GM23248 (cell line): ENCODE results near the gene PCDHB12. TPM values are rescaled to one million over a fixed set of nuclear protein-coding genes. Genes with fewer than 3 reads are reported as not detected.

Experiments
- DNase-seq: peaks from one replicate; pipeline ENCODE4 v3.0.0-alpha.2; 2015
- H2AFZ ChIP-seq: fragments of 200-600 bp; sonication (generic); 2 replicates; pipeline ENCODE4 v1.6.1; 2016; ENCODE audit warnings: antibody characterized with exemption
- H3F3A ChIP-seq: fragments of 200-600 bp; sonication (generic); 2 replicates; pipeline ENCODE4 v1.6.1; 2016; ENCODE audit warnings: mild to moderate bottlenecking, antibody characterized with exemption, mixed run types; ENCODE audit not compliant: insufficient read depth
- H3K27ac ChIP-seq: fragments of 200-600 bp; sonication (generic); 2 replicates; pipeline ENCODE4 v1.5.1; 2016; ENCODE audit warnings: mild to moderate bottlenecking
- H3K27me3 ChIP-seq: fragments of 200-600 bp; sonication (generic); replicated peaks from 2 replicates; pipeline ENCODE4 v1.6.1; 2016; ENCODE audit warnings: mild to moderate bottlenecking; ENCODE audit not compliant: insufficient read depth
- H3K36me3 ChIP-seq: fragments of 200-600 bp; sonication (generic); 2 replicates; pipeline ENCODE4 v1.6.1; 2016; ENCODE audit warnings: low read depth, mild to moderate bottlenecking
- H3K4me1 ChIP-seq: fragments of 200-600 bp; sonication (generic); 2 replicates; pipeline ENCODE4 v1.6.1; 2016; ENCODE audit warnings: mild to moderate bottlenecking; ENCODE audit not compliant: insufficient read depth
- H3K4me2 ChIP-seq: fragments of 200-600 bp; sonication (generic); one replicate; pipeline ENCODE4 v1.6.1; 2016; ENCODE audit warnings: mild to moderate bottlenecking; ENCODE audit not compliant: unreplicated experiment
- H3K4me3 ChIP-seq: fragments of 200-600 bp; sonication (generic); 2 replicates; pipeline ENCODE4 v1.5.1; 2016; ENCODE audit warnings: mild to moderate bottlenecking
- H3K79me2 ChIP-seq: fragments of 200-600 bp; sonication (generic); 2 replicates; pipeline ENCODE4 v1.6.1; 2016; ENCODE audit warnings: mild to moderate bottlenecking; ENCODE audit not compliant: insufficient read depth
- H3K9ac ChIP-seq: fragments of 200-600 bp; sonication (generic); 2 replicates; pipeline ENCODE4 v1.6.1; 2016; ENCODE audit warnings: mild to moderate bottlenecking
- H3K9me2 ChIP-seq: fragments of 200-600 bp; sonication (generic); 2 replicates; pipeline ENCODE4 v1.6.1; 2016; ENCODE audit warnings: mixed run types, mild to moderate bottlenecking, moderate library complexity; ENCODE audit not compliant: insufficient read depth
- H3K9me3 ChIP-seq: fragments of 200-600 bp; sonication (generic); one replicate; pipeline ENCODE4 v1.6.1; 2017; ENCODE audit warnings: low read depth
- H4K20me1 ChIP-seq: fragments of 200-600 bp; sonication (generic); 2 replicates; pipeline ENCODE4 v1.6.0; 2016; ENCODE audit not compliant: insufficient read depth
- EZH2 ChIP-seq: fragments of 200-600 bp; sonication (generic); IDR thresholded peaks from 2 replicates; pipeline ENCODE4 v1.6.1; 2018; ENCODE audit warnings: antibody characterized with exemption, mild to moderate bottlenecking; ENCODE audit not compliant: insufficient read depth, poor library complexity, severe bottlenecking
- EZH2phosphoT487 ChIP-seq: fragments of 200-600 bp; sonication (generic); IDR thresholded peaks from 2 replicates; pipeline ENCODE4 v1.6.1; 2018; ENCODE audit warnings: antibody characterized with exemption, moderate library complexity, mild to moderate bottlenecking, low read depth; ENCODE audit not compliant: insufficient read depth
- WGBS, 2 experiments: methylation state at CpG; one replicate each; pipeline ENCODE4 v1.1.6; 2015 to 2017; ENCODE audit warnings: low lambda C conversion rate in 2 of 2, low coverage in 1 of 2; ENCODE audit errors: missing lambda C conversion rate in 2 of 2; 5-methylcytosine and 5-hydroxymethylcytosine counted together
- in situ Hi-C: fragments of 300-500 bp; cut with MboI; formaldehyde crosslinking; loops from 2 replicates; pipeline ENCODE4 v1.15.0; 2020
- polyA plus RNA-seq: library from polyadenylated mRNA; unstranded; fragments of >200 nt; fragmentation: Nextera tagmentation; extraction: Ambion mirVana; gene quantifications from 2 replicates; pipeline ENCODE4 v1.2.1, GENCODE V29; 2016
- total RNA-seq: library from RNA; depleted of rRNA; stranded (reverse); fragments of >200 nt; shearing (Covaris generic); gene quantifications from 2 replicates; pipeline ENCODE4 v1.2.3, GENCODE V29; 2014; rRNA removed

PCDHB12 gene
- total and polyA plus RNA-seq, 2 experiments from 2014 or later, result 0.43 to 0.53 TPM

DNA sequence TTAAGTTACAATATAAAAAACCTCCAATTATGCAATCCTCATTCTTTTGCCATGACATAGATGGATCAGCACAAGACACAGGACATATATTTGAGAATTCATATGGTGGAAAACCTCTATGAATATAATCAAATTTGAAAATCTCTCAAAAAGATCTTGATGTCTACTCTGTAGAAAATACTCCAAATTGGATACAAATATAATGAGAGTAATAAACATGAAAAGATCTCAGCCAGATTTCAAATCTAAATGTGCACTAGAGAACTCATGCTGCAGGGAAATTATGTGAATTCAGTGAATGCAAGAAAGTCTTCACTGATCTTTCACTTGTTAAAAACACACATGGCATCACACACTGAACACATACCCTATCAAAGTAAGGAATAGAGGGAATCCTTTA is 50.4 kb downstream of the PCDHB12 start:
- TF ChIP-seq EZH2phosphoT487, result no peak
- no peak for TF ChIP-seq EZH2
- Histone ChIP-seq H2AFZ (no peak overlapping the region), H3K4me2 (no peak overlapping the region), H3F3A (peaks cover 7% of the 10 kb centered on the region; the same call in 1 of the 2 replicates), H4K20me1 (no peaks in the 10 kb centered on the region), H3K4me3 (no peak overlapping the region), H3K27ac (no peak overlapping the region), H3K36me3 (0 out of 2 replicates have a peak, but pooled peaks cover under 1% of the 10 kb centered on the region), H3K79me2 (no peaks in the 10 kb centered on the region), H3K9me3 (peaks cover 23% of the 10 kb centered on the region), H3K27me3 (no peaks in the 10 kb centered on the region), H3K4me1 (no peaks in the 10 kb centered on the region), H3K9ac (no peak overlapping the region), H3K9me2 (no peaks in the 10 kb centered on the region)
- DNase-seq, result no peak
- in situ Hi-C loops, result no loop called here

GRCh38 chr5:141260458-141261237 is 52.1 kb downstream of the PCDHB12 start:
- 40 to 46% methylated on average over 5 of the region's 5 CpGs for WGBS, 2 experiments
- DNase-seq, result peak; percentile 27
- Histone ChIP-seq H3K4me2 (no peak overlapping the region), H3K27ac (no peak overlapping the region), H3F3A (peaks cover 7% of the 10 kb centered on the region; the same call in 1 of the 2 replicates), H3K9me2 (no peaks in the 10 kb centered on the region), H3K9me3 (peaks cover 20% of the 10 kb centered on the region), H3K27me3 (no peaks in the 10 kb centered on the region), H3K4me3 (no peak overlapping the region), H2AFZ (no peak overlapping the region), H3K9ac (no peak overlapping the region), H3K79me2 (no peaks in the 10 kb centered on the region), H4K20me1 (no peaks in the 10 kb centered on the region), H3K4me1 (no peaks in the 10 kb centered on the region), H3K36me3 (0 out of 2 replicates have a peak, but pooled peaks cover 2% of the 10 kb centered on the region)
- TF ChIP-seq EZH2, result no peak
- no peak for TF ChIP-seq EZH2phosphoT487
- in situ Hi-C loops, result no loop called here

DNA sequence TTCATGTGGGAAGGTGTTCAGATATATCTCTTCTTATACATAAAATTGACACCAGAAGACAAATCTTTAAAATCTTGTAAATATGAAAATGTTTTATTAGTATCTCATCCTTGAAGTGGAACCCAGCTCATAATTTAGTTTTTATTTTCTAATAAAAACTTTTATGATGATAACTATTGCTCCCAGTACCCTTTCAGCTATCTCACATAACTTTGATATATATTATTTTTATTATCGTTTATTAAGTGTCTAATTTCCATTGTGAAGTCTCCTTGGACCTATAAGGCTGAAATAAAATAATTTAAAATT is 52.7 kb downstream of the PCDHB12 start:
- H4K20me1 ChIP-seq, result no peaks in the 10 kb centered on the region
- H3K9me2 ChIP-seq, result no peaks in the 10 kb centered on the region
- no peaks in the 10 kb centered on the region for H3K27me3 ChIP-seq
- H3K4me3 ChIP-seq, result no peak overlapping the region
- no peak overlapping the region for H2AFZ ChIP-seq
- no peak for DNase-seq
- in situ Hi-C loops, result no loop called here
- TF ChIP-seq EZH2 (no peak), EZH2phosphoT487 (no peak)
- H3K36me3 ChIP-seq, result 0 out of 2 replicates have a peak, but pooled peaks cover 2% of the 10 kb centered on the region
- WGBS, 2 experiments, result 41 to 54% methylated on average over 1 of the region's 1 CpG
- H3K9me3 ChIP-seq, result peaks cover 20% of the 10 kb centered on the region
- H3F3A ChIP-seq, result peaks cover 7% of the 10 kb centered on the region; the same call in 1 of the 2 replicates
- no peak overlapping the region for H3K4me2 ChIP-seq
- H3K4me1 ChIP-seq, result no peaks in the 10 kb centered on the region
- H3K27ac ChIP-seq, result no peak overlapping the region
- H3K79me2 ChIP-seq, result no peaks in the 10 kb centered on the region
- no peak overlapping the region for H3K9ac ChIP-seq

Other genes starting within 250 kb of the PCDHB12 start
Only the 30 nearest of the 37 such genes appear.
- gene PCDHB1, start 157.3 kb upstream of the PCDHB12 start, total RNA-seq, result not detected in 2 replicates
- not detected in 2 replicates for gene PCDHB1, start 157.3 kb upstream of the PCDHB12 start, polyA plus RNA-seq
- gene PCDHB2, start 114.1 kb upstream of the PCDHB12 start, total RNA-seq, result 4.9 and 8.9 TPM in 2 replicates
- 4.4 and 6.0 TPM in 2 replicates for gene PCDHB2, start 114.1 kb upstream of the PCDHB12 start, polyA plus RNA-seq
- 0.76 and 1.1 TPM in 2 replicates for gene PCDHB3, start 108.2 kb upstream of the PCDHB12 start, total RNA-seq
- gene PCDHB3, start 108.2 kb upstream of the PCDHB12 start, polyA plus RNA-seq, result 0.23 and 0.24 TPM in 2 replicates
- gene PCDHB4, start 86.9 kb upstream of the PCDHB12 start, total RNA-seq, result 0.22 and 0.63 TPM in 2 replicates
- gene PCDHB4, start 86.9 kb upstream of the PCDHB12 start, polyA plus RNA-seq, result 0.60 and 1.0 TPM in 2 replicates
- 0.43 and 1.3 TPM in 2 replicates for gene PCDHB5, start 73.5 kb upstream of the PCDHB12 start, total RNA-seq
- 0.05 TPM in 1 of 2 replicates, not detected in the other for gene PCDHB5, start 73.5 kb upstream of the PCDHB12 start, polyA plus RNA-seq
- gene PCDHB6, start 58.7 kb upstream of the PCDHB12 start, total RNA-seq, result 0.22 and 0.38 TPM in 2 replicates
- gene PCDHB6, start 58.7 kb upstream of the PCDHB12 start, polyA plus RNA-seq, result 0.10 and 0.25 TPM in 2 replicates
- 0.65 and 0.89 TPM in 2 replicates for gene PCDHB7, start 36.1 kb upstream of the PCDHB12 start, total RNA-seq
- 0.51 and 0.52 TPM in 2 replicates for gene PCDHB7, start 36.1 kb upstream of the PCDHB12 start, polyA plus RNA-seq
- 2.1 and 2.9 TPM in 2 replicates for gene PCDHB8, start 30.9 kb upstream of the PCDHB12 start, total RNA-seq
- gene PCDHB8, start 30.9 kb upstream of the PCDHB12 start, polyA plus RNA-seq, result 0.83 and 1.0 TPM in 2 replicates
- 4.2 and 5.1 TPM in 2 replicates for gene PCDHB16, start 26.3 kb upstream of the PCDHB12 start, total RNA-seq
- gene PCDHB16, start 26.3 kb upstream of the PCDHB12 start, polyA plus RNA-seq, result 4.8 and 5.0 TPM in 2 replicates
- gene PCDHB9, start 21.6 kb upstream of the PCDHB12 start, total RNA-seq, result 1.5 and 2.5 TPM in 2 replicates
- gene PCDHB9, start 21.6 kb upstream of the PCDHB12 start, polyA plus RNA-seq, result 1.3 and 1.9 TPM in 2 replicates
- 1.3 and 2.9 TPM in 2 replicates for gene PCDHB10, start 16.4 kb upstream of the PCDHB12 start, total RNA-seq
- gene PCDHB10, start 16.4 kb upstream of the PCDHB12 start, polyA plus RNA-seq, result 0.86 and 1.3 TPM in 2 replicates
- gene PCDHB11, start 9.1 kb upstream of the PCDHB12 start, total RNA-seq, result 0.38 and 1.2 TPM in 2 replicates
- 1.1 TPM in 2 replicates for gene PCDHB11, start 9.1 kb upstream of the PCDHB12 start, polyA plus RNA-seq
- gene PCDHB13, start 5.2 kb downstream of the PCDHB12 start, total RNA-seq, result 2.8 and 3.3 TPM in 2 replicates
- 1.6 and 2.0 TPM in 2 replicates for gene PCDHB13, start 5.2 kb downstream of the PCDHB12 start, polyA plus RNA-seq
- gene PCDHB14, start 14.6 kb downstream of the PCDHB12 start, total RNA-seq, result 2.1 and 4.3 TPM in 2 replicates
- gene PCDHB14, start 14.6 kb downstream of the PCDHB12 start, polyA plus RNA-seq, result 1.7 and 2.1 TPM in 2 replicates
- 2.7 and 2.8 TPM in 2 replicates for gene PCDHB15, start 36.7 kb downstream of the PCDHB12 start, total RNA-seq
- 1.5 and 1.9 TPM in 2 replicates for gene PCDHB15, start 36.7 kb downstream of the PCDHB12 start, polyA plus RNA-seq
- not detected in 2 replicates for gene SLC25A2, start 95.3 kb downstream of the PCDHB12 start, total RNA-seq
- not detected in 2 replicates for gene SLC25A2, start 95.3 kb downstream of the PCDHB12 start, polyA plus RNA-seq
- gene TAF7, start 112.1 kb downstream of the PCDHB12 start, total RNA-seq, result 65.0 and 65.9 TPM in 2 replicates
- 104 and 114 TPM in 2 replicates for gene TAF7, start 112.1 kb downstream of the PCDHB12 start, polyA plus RNA-seq
- gene PCDHGA1, start 121.8 kb downstream of the PCDHB12 start, total RNA-seq, result 0.38 and 1.8 TPM in 2 replicates
- gene PCDHGA1, start 121.8 kb downstream of the PCDHB12 start, polyA plus RNA-seq, result 0.63 and 0.72 TPM in 2 replicates
- 6.3 and 7.3 TPM in 2 replicates for gene PCDHGA2, start 130.0 kb downstream of the PCDHB12 start, total RNA-seq
- gene PCDHGA2, start 130.0 kb downstream of the PCDHB12 start, polyA plus RNA-seq, result 4.3 and 5.3 TPM in 2 replicates
- gene PCDHGA3, start 135.1 kb downstream of the PCDHB12 start, total RNA-seq, result 7.5 and 7.6 TPM in 2 replicates
- gene PCDHGA3, start 135.1 kb downstream of the PCDHB12 start, polyA plus RNA-seq, result 4.0 and 5.4 TPM in 2 replicates
- 0.25 and 0.86 TPM in 2 replicates for gene PCDHGB1, start 141.4 kb downstream of the PCDHB12 start, total RNA-seq
- 0.16 and 0.19 TPM in 2 replicates for gene PCDHGB1, start 141.4 kb downstream of the PCDHB12 start, polyA plus RNA-seq
- gene PCDHGA4, start 146.3 kb downstream of the PCDHB12 start, total RNA-seq, result 10.8 and 13.9 TPM in 2 replicates
- gene PCDHGA4, start 146.3 kb downstream of the PCDHB12 start, polyA plus RNA-seq, result 8.1 and 8.6 TPM in 2 replicates
- gene PCDHGB2, start 151.3 kb downstream of the PCDHB12 start, total RNA-seq, result 2.2 and 2.5 TPM in 2 replicates
- 0.76 and 0.94 TPM in 2 replicates for gene PCDHGB2, start 151.3 kb downstream of the PCDHB12 start, polyA plus RNA-seq
- gene PCDHGA5, start 155.4 kb downstream of the PCDHB12 start, total RNA-seq, result 0.86 and 1.3 TPM in 2 replicates
- 0.24 and 0.35 TPM in 2 replicates for gene PCDHGA5, start 155.4 kb downstream of the PCDHB12 start, polyA plus RNA-seq
- 2.8 and 4.0 TPM in 2 replicates for gene PCDHGB3, start 161.5 kb downstream of the PCDHB12 start, total RNA-seq
- gene PCDHGB3, start 161.5 kb downstream of the PCDHB12 start, polyA plus RNA-seq, result 0.95 and 1.2 TPM in 2 replicates
- gene PCDHGA6, start 165.2 kb downstream of the PCDHB12 start, total RNA-seq, result 5.4 and 5.8 TPM in 2 replicates
- 2.1 and 2.6 TPM in 2 replicates for gene PCDHGA6, start 165.2 kb downstream of the PCDHB12 start, polyA plus RNA-seq
- 0.43 and 1.6 TPM in 2 replicates for gene PCDHGA7, start 174.0 kb downstream of the PCDHB12 start, total RNA-seq
- gene PCDHGA7, start 174.0 kb downstream of the PCDHB12 start, polyA plus RNA-seq, result 0.84 and 1.1 TPM in 2 replicates
- gene PCDHGB4, start 179.0 kb downstream of the PCDHB12 start, total RNA-seq, result 6.8 and 7.6 TPM in 2 replicates
- 5.0 and 5.6 TPM in 2 replicates for gene PCDHGB4, start 179.0 kb downstream of the PCDHB12 start, polyA plus RNA-seq
- 0.86 and 1.5 TPM in 2 replicates for gene PCDHGA8, start 183.9 kb downstream of the PCDHB12 start, total RNA-seq
- 0.25 and 0.69 TPM in 2 replicates for gene PCDHGA8, start 183.9 kb downstream of the PCDHB12 start, polyA plus RNA-seq
- 13.2 and 14.9 TPM in 2 replicates for gene PCDHGB5, start 189.2 kb downstream of the PCDHB12 start, total RNA-seq
- 15.0 and 15.7 TPM in 2 replicates for gene PCDHGB5, start 189.2 kb downstream of the PCDHB12 start, polyA plus RNA-seq